A549 (cell line): ENCODE data around the gene MAD2L1.

Source experiments
- CTCF ChIP-seq: fragments of >200 bp; sonication (Bioruptor Twin); formaldehyde crosslinking; IDR thresholded peaks from 3 replicates; pipeline ENCODE4 v1.5.1; 2016
- RCOR1 ChIP-seq: fragments of 150-350 bp; IDR thresholded peaks from 2 replicates; pipeline ENCODE4 v1.6.1; 2014; ENCODE audit warnings: antibody characterized with exemption, low read length, low read depth

GRCh38 chr4:120026853-120027252 lies 39.8 kb downstream of the MAD2L1 start:
- no peak for TF ChIP-seq CTCF
- TF ChIP-seq RCOR1: no peak
